NT2/D1 (cell line): ENCODE results near the gene NTRK2.
"Not testable (repeated sequence)": the region's sequence is repeated elsewhere in the genome, so short reads cannot be mapped to it uniquely, and the experiment has no call there.

ENCODE experiments used
- DNase-seq: peaks from one replicate; pipeline ENCODE4 v3.0.0-alpha.2; 2011; ENCODE audit warnings: low read depth, low spot score
- H3K27me3 ChIP-seq: 2 replicates; pipeline ENCODE4 v1.6.0; 2011; ENCODE audit warnings: mild to moderate bottlenecking; ENCODE audit not compliant: insufficient read length, insufficient read depth
- H3K36me3 ChIP-seq: 2 replicates; pipeline ENCODE4 v1.6.1; 2011; ENCODE audit warnings: mild to moderate bottlenecking, low read length, mixed read lengths; ENCODE audit not compliant: insufficient read depth, insufficient read length
- H3K4me1 ChIP-seq: 2 replicates; pipeline ENCODE4 v1.5.1; 2011; ENCODE audit not compliant: insufficient read depth, insufficient read length
- H3K4me3 ChIP-seq: 2 replicates; pipeline ENCODE4 v1.5.1; 2011; ENCODE audit warnings: low read depth; ENCODE audit not compliant: insufficient read length
- H3K9ac ChIP-seq: 2 replicates; pipeline ENCODE4 v1.6.0; 2011; ENCODE audit warnings: low read depth; ENCODE audit not compliant: insufficient read length
- H3K9me3 ChIP-seq: 2 replicates; pipeline ENCODE4 v1.5.1; 2011; ENCODE audit warnings: mild to moderate bottlenecking, low read length; ENCODE audit not compliant: insufficient read depth
- SUZ12 ChIP-seq: IDR thresholded peaks from 2 replicates; pipeline ENCODE4 v1.6.1; 2011; ENCODE audit not compliant: insufficient read length, insufficient read depth; ENCODE audit errors: extremely low read depth
- YY1 ChIP-seq: IDR thresholded peaks from 2 replicates; pipeline ENCODE4 v1.6.1; 2011; ENCODE audit not compliant: insufficient read length, insufficient read depth
- ZNF274 ChIP-seq: IDR thresholded peaks from 2 replicates; pipeline ENCODE4 v1.6.1; 2011; ENCODE audit warnings: mild to moderate bottlenecking, low read depth, low read length

Gene NTRK2

DNA sequence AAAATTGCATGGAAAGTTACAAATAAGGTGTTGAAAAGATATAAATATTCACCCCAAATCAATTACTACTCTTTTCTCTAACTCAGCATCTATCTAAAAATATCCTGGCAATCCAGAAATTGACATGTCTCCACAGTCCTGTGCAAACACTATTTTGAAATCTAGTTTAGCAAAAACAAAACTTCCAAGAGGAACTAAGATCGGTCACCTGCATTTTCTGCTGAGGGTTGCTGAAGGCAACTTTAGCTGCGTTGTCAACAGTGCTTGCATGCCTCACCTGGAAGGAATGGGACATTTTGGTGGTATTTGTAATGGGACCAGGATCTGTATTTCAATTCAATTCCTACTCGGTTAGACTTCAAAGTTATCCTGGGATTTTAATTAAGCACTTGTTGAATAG lies 398.3 kb downstream of the NTRK2 start:
- H3K4me1 ChIP-seq, result no peaks in the 10 kb centered on the region
- H3K9ac ChIP-seq, result no peak overlapping the region
- no peaks in the 10 kb centered on the region for H3K27me3 ChIP-seq
- no peak for DNase-seq
- H3K4me3 ChIP-seq, result no peak overlapping the region
- H3K9me3 ChIP-seq, result peaks cover 10% of the 10 kb centered on the region; the same call in 1 of the 2 replicates
- no peaks in the 10 kb centered on the region for H3K36me3 ChIP-seq
- TF ChIP-seq SUZ12 (no peak), YY1 (no peak), ZNF274 (no peak)

DNA sequence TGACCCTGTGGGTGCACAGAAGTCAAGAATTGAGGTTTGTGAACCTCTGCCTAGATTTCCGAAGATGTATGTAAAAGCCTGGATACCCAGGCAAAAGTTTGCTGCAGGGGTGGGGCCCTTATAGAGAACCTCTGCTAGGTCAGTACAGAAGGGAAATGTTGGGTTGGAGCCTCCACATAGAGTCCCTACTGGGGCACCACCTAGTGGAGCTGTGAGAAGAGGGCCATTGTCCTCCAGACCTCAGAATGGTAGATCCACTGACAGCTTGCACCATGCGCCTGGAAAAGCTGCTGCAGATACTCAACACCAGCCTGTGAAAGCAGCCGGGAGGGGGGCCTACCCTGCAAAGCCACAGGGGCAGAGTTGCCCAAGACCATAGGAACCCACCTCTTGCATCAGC lies 399.9 kb downstream of the NTRK2 start:
- H3K27me3 ChIP-seq, H3K9ac ChIP-seq, H3K4me1 ChIP-seq, H3K9me3 ChIP-seq, H3K36me3 ChIP-seq, H3K4me3 ChIP-seq, DNase-seq: not testable (repeated sequence)
